HG02678 (cell line): Measurements from ENCODE around the gene PHACTR3.
"Not testable (repeated sequence)": the region's sequence is repeated elsewhere in the genome, so short reads cannot be mapped to it uniquely, and the experiment has no call there.

Experiments used
- ATAC-seq: cut with Tn5 transposase; IDR thresholded peaks from one replicate; pipeline ENCODE4 v1.9.1; 2021; ENCODE audit warnings: mild to moderate bottlenecking, moderate library complexity; ENCODE audit not compliant: unreplicated experiment

PHACTR3 gene

GRCh38 chr20:59618131-59618530 lies 13.8 kb downstream of the PHACTR3 start:
- ATAC-seq = no peak

- not testable (repeated sequence) for ATAC-seq
Observed at GRCh38 chr20:59618585-59618984, 14.2 kb downstream of the PHACTR3 start.

GRCh38 chr20:59620860-59621505 lies 16.6 kb downstream of the PHACTR3 start:
- no peak for ATAC-seq

GRCh38 chr20:59622496-59622895 lies 18.2 kb downstream of the PHACTR3 start:
- ATAC-seq = no peak

- no peak for ATAC-seq
Observed at GRCh38 chr20:59623133-59623532, 18.8 kb downstream of the PHACTR3 start.

- no peak for ATAC-seq
Observed at GRCh38 chr20:59623583-59623982, 19.2 kb downstream of the PHACTR3 start.

GRCh38 chr20:59624401-59624800 lies 20.1 kb downstream of the PHACTR3 start:
- ATAC-seq = no peak

GRCh38 chr20:59625214-59625922 lies 21.0 kb downstream of the PHACTR3 start:
- ATAC-seq = no peak

GRCh38 chr20:59627298-59627697 lies 23.0 kb downstream of the PHACTR3 start:
- ATAC-seq = no peak

GRCh38 chr20:59628171-59628570 lies 23.8 kb downstream of the PHACTR3 start:
- no peak for ATAC-seq

- ATAC-seq = no peak
Observed at GRCh38 chr20:59629141-59630045, 25.1 kb downstream of the PHACTR3 start.

GRCh38 chr20:59630526-59630925 lies 26.2 kb downstream of the PHACTR3 start:
- no peak for ATAC-seq

- ATAC-seq = no peak
Observed at GRCh38 chr20:59631751-59632540, 27.6 kb downstream of the PHACTR3 start.

- ATAC-seq = no peak
Observed at GRCh38 chr20:59632541-59633113, 28.3 kb downstream of the PHACTR3 start.

- ATAC-seq = no peak
Observed at GRCh38 chr20:59633656-59634251, 29.4 kb downstream of the PHACTR3 start.

- no peak for ATAC-seq
Observed at GRCh38 chr20:59634435-59635005, 30.2 kb downstream of the PHACTR3 start.

- ATAC-seq = no peak
Observed at GRCh38 chr20:59636766-59637370, 32.5 kb downstream of the PHACTR3 start.

- no peak for ATAC-seq
Observed at GRCh38 chr20:59640267-59640666, 35.9 kb downstream of the PHACTR3 start.

GRCh38 chr20:59643615-59644061 lies 39.3 kb downstream of the PHACTR3 start:
- no peak for ATAC-seq
